K562 (cell line): ENCODE measurements around the gene MYL5. TPM values are rescaled to one million over a fixed set of nuclear protein-coding genes. Genes with fewer than 3 reads are reported as not detected.

ENCODE experiments used
- ATAC-seq: fragments of 200-7000 bp; cut with Tn5 transposase; 3 replicates; pipeline ENCODE4 v1.9.1; 2020; ENCODE audit warnings: moderate library complexity
- BruUV-seq: library from RNA; stranded (reverse); fragments of 400-500 nt; replicated peaks from 2 replicates; lab custom pipeline; 2021; lab: Mats Ljungman, UMichigan
- CTCF ChIA-PET: fragments of 300-600 bp; formaldehyde crosslinking; extraction: SDS; loops from one replicate; lab custom pipeline; 2021; ENCODE audit warnings: low intra/inter-chr PET ratio; lab: Yijun Ruan, JAX
- POLR2A ChIA-PET: fragments of 300-600, 350-650 bp; sonication (Branson Sonifier 250); formaldehyde crosslinking; extraction: SDS; loops from one replicate; lab custom pipeline; 2021; ENCODE audit warnings: antibody characterized with exemption, inconsistent platforms; lab: Yijun Ruan, JAX
- DNase-seq, 4 experiments: peaks; one replicate each; pipeline versions ENCODE4 v3.0.0 to v3.0.0-alpha.2; 2011 to 2018; ENCODE audit warnings: low spot score in 3 of 4, mixed read lengths in 3 of 4; ENCODE audit errors: extremely low read depth in 1 of 4
- FAIRE-seq: peaks from 2 replicates; lab custom pipeline; 2011; peaks lifted over from hg19 to GRCh38; lab: Jason Lieb, UNC
- H2AFZ ChIP-seq: 2 replicates; pipeline ENCODE4 v1.6.0; 2011; ENCODE audit warnings: low read depth, low read length, control low read depth, inconsistent platforms
- H3K27ac ChIP-seq: fragments of 200-600 bp; 3 replicates; pipeline ENCODE4 v1.8.0; 2011; ENCODE audit warnings: low read depth, mild to moderate bottlenecking, control low read depth, inconsistent platforms, low read length, moderate library complexity, mixed read lengths; ENCODE audit errors: extremely low read depth
- H3K27me3 ChIP-seq, 2 experiments: fragments of 300-600 bp in 1 of 2; 2 replicates in 1 of 2; 3 replicates in 1 of 2; pipeline versions ENCODE4 v1.6.0 to v1.8.0; 2011; ENCODE audit warnings: inconsistent platforms in 2 of 2, low read length in 2 of 2, mild to moderate bottlenecking in 1 of 2, mixed read lengths in 1 of 2, moderate library complexity in 1 of 2; ENCODE audit not compliant: control insufficient read depth in 2 of 2, insufficient read depth in 2 of 2
- H3K36me3 ChIP-seq: fragments of 300-600 bp; 3 replicates; pipeline ENCODE4 v1.8.0; 2011; ENCODE audit warnings: mild to moderate bottlenecking, low read length, inconsistent platforms; ENCODE audit not compliant: control insufficient read depth, insufficient read depth
- H3K4me1 ChIP-seq, 2 experiments: fragments of 200-600 bp in 1 of 2; replicated peaks in 1 of 2; 2 replicates in 1 of 2; 3 replicates in 1 of 2; pipeline versions ENCODE4 v1.5.1 to v1.8.0; 2011; ENCODE audit warnings: inconsistent platforms in 2 of 2, low read length in 2 of 2, mild to moderate bottlenecking in 1 of 2, mixed read lengths in 1 of 2, moderate library complexity in 1 of 2; ENCODE audit not compliant: control insufficient read depth in 2 of 2, insufficient read depth in 2 of 2
- H3K4me2 ChIP-seq: 2 replicates; pipeline ENCODE4 v1.6.1; 2011; ENCODE audit warnings: low read length, control low read depth, inconsistent platforms, mixed read lengths; ENCODE audit not compliant: insufficient read depth
- H3K4me3 ChIP-seq: fragments of 200-600 bp; sonication (generic), shearing (Covaris generic); 2 replicates; pipeline ENCODE4 v1.5.1; 2016; ENCODE audit warnings: control low read depth, inconsistent platforms
- H3K79me2 ChIP-seq: fragments of 200-600 bp; 3 replicates; pipeline ENCODE4 v1.8.0; 2011; ENCODE audit warnings: low read length, inconsistent platforms; ENCODE audit not compliant: control insufficient read depth, insufficient read depth
- H3K9ac ChIP-seq, 2 experiments: 2 replicates each; pipeline versions ENCODE4 v1.6.0 to v1.6.1; 2011; ENCODE audit warnings: low read depth in 2 of 2, low read length in 2 of 2, control low read depth in 1 of 2, inconsistent platforms in 1 of 2, mild to moderate bottlenecking in 1 of 2, mixed read lengths in 1 of 2; ENCODE audit not compliant: insufficient read depth in 1 of 2
- H3K9me1 ChIP-seq: one replicate; pipeline ENCODE4 v1.6.0; 2011; ENCODE audit warnings: inconsistent platforms, mild to moderate bottlenecking, low read length, moderate library complexity; ENCODE audit not compliant: control insufficient read depth, insufficient read depth
- H3K9me3 ChIP-seq: replicated peaks from 2 replicates; pipeline ENCODE4 v1.5.1; 2011; ENCODE audit warnings: low read depth, low read length, inconsistent platforms; ENCODE audit not compliant: control insufficient read depth, insufficient read depth
- H4K20me1 ChIP-seq: replicated peaks from 2 replicates; pipeline ENCODE4 v1.6.1; 2011; ENCODE audit warnings: low read length, inconsistent platforms, mixed read lengths; ENCODE audit not compliant: control insufficient read depth, insufficient read depth
- CC2D1A ChIP-seq: fragments of 450-650 bp; IDR thresholded peaks from 2 replicates; pipeline ENCODE4 v1.6.1; 2017; ENCODE audit warnings: mild to moderate bottlenecking
- TCFL5 ChIP-seq: fragments of 250-450 bp; sonication (Bioruptor Pico); conservative IDR thresholded peaks from 2 replicates; pipeline ENCODE4 v1.6.1; 2021; ENCODE audit warnings: mild to moderate bottlenecking, moderate library complexity, matching md5 sums
- ZNF764 ChIP-seq: fragments of 250-450 bp; sonication (Bioruptor Pico); IDR thresholded peaks from 2 replicates; pipeline ENCODE4 v1.4.0; 2020; ENCODE audit warnings: low read depth, mild to moderate bottlenecking, moderate library complexity
- ZNF785 ChIP-seq: fragments of 250-450 bp; sonication (Bioruptor Pico); IDR thresholded peaks from 2 replicates; pipeline ENCODE4 v1.4.0; 2020; ENCODE audit warnings: mild to moderate bottlenecking
- WGBS: fragments of 100-300 bp; shearing (Covaris generic); methylation state at CpG from one replicate; pipeline ENCODE4 v1.1.6; 2016; ENCODE audit warnings: low coverage, mixed read lengths; ENCODE audit not compliant: insufficient coverage; ENCODE audit errors: missing lambda C conversion rate; 5-methylcytosine and 5-hydroxymethylcytosine counted together
- in situ Hi-C: fragments of 300-500 bp; cut with MboI; formaldehyde crosslinking; loops from 4 replicates; pipeline ENCODE4 v1.15.0; 2018; ENCODE audit warnings: inconsistent platforms, mixed read lengths
- intact Hi-C: fragments of 100-400 bp; cut with micrococcal nuclease; formaldehyde crosslinking; loops from 2 replicates; pipeline ENCODE4 v1.14.2; 2022
- polyA plus RNA-seq, 8 experiments: library from polyadenylated mRNA; depleted of rRNA in 4 of 8; stranded (reverse) in 5 of 8; unstranded in 3 of 8; fragments of >200 nt; fragmentation: Nextera tagmentation in 2 of 8; fragmentation: Illumina TruSeq in 1 of 8; extraction: Ambion mirVana in 2 of 8; extraction: Trizol in 1 of 8; gene quantifications; 2 replicates each; pipeline versions ENCODE4 v1.2.1 to v1.2.3, GENCODE V29; 2011 to 2014; ENCODE audit warnings: inconsistent platforms in 1 of 8, missing spikeins in 1 of 8
- total RNA-seq, 7 experiments: library from RNA; depleted of rRNA in 6 of 7; stranded (reverse); fragments of >200 nt in 6 of 7; fragmentation: Illumina TruSeq in 2 of 7; extraction: Trizol in 2 of 7; gene quantifications; 2 replicates each; pipeline versions ENCODE4 v1.2.1 to v1.2.3, GENCODE V29; 2011 to 2021; ENCODE audit warnings: low replicate concordance in 1 of 7

MYL5 gene
- total and polyA plus RNA-seq, 9 of the 15 experiments (the other 6 are each of a cell fraction or from before 2014, with no cell fraction given): 1.4 to 10.0 (median 4.1) TPM

DNA sequence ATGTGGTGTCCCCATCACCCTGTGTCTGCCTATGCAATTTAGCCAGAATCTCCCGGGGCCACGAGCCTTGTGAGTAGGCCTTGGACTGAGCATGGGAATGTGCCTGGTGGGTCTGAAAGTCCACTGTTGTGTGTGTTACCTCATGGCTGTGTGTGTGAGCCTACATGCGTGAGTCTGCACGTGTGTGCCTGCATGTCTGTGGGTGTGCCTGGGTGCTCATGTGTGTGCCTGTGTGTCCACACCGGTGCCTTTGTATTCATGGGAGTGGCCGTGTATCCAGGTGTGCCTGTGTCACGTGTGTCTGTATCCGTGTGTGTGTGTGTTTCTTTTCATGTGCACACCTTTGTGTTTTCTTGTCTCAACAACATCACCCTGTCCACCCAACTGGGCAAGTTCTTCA is 14.5 kb upstream of the MYL5 start (continued):
- TF ChIP-seq CC2D1A: no peak

DNA sequence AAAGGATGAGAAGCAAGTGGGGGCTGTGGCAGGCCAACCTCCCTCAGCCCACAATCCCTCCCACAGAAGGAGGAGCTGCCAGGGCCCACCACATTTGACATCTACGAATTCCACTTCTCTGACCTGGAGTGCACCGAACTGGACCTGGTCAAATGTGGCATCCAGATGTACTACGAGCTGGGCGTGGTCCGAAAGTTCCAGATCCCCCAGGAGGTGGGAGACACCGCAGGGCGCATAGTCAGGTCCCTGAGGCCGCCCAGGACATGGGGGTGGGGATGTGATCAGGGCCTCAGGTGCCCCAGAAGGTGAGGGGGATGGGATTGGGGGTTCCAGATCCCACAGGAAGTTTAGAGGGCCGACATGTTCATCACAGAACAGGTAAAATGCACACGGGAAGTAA is 13.9 kb upstream of the MYL5 start:
- Histone ChIP-seq H3K27ac (no peak overlapping the region), H3K79me2 (no peaks in the 10 kb centered on the region), H3K4me2 (no peak overlapping the region), H3K9ac (no peak overlapping the region), H3K27me3 (peaks cover 15 to 44% of the 10 kb centered on the region in 2 experiments; a peak in 3 of 5 replicates), H3K9me1 (no peaks in the 10 kb centered on the region), H3K9me3 (peaks cover 3% of the 10 kb centered on the region; the same call in 1 of the 2 replicates), H4K20me1 (no peaks in the 10 kb centered on the region), H3K4me1 (peaks cover 0 to 54% of the 10 kb centered on the region in 2 experiments; a peak in 2 of 5 replicates), H3K4me3 (no peak overlapping the region), H3K36me3 (no peaks in the 10 kb centered on the region), H2AFZ (no peak overlapping the region)
- no peak for DNase-seq
- in situ Hi-C loops (no loop called here), intact Hi-C loops (no loop called here)
- FAIRE-seq: no peak
- CTCF ChIA-PET: no interaction called here
- WGBS: 0% methylated on average over 9 of the region's 10 CpGs
- POLR2A ChIA-PET: no interaction called here
- no peak for TF ChIP-seq TCFL5 (CRISPR knock-in tag)
- TF ChIP-seq ZNF785: no peak
- no TSS peak for BruUV-seq
- ATAC-seq: no peak

DNA sequence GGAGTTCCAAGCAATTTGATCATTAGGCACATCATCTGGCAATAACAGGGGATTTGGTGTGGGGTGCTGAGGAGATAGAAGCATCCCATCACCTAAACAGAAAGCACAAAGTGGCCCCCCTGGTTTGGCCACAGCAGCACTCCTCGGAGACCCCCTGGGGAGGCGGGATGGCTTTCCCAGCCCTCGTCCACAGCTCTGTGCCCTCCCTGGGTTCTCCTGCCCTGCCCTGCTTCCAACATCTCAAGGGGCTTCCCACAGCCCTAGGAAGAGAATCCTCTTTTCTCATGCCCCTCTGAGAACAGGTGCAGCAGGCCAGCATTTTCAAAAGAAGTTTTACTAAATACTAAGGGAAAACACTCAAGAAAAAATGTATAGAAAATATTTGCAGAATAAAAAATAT is 13.1 kb upstream of the MYL5 start:
- intact Hi-C loops: no loop called here

More for the DNA sequence above, 13.1 kb upstream of the MYL5 start:
- peaks cover 21 to 46% of the 10 kb centered on the region in 2 experiments; a peak in 3 of 5 replicates for H3K27me3 ChIP-seq
- FAIRE-seq (no peak), ATAC-seq (no peak), DNase-seq (no peak)
- WGBS: 0% methylated on average over 3 of the region's 3 CpGs
- no peak overlapping the region for H3K4me3 ChIP-seq
- H4K20me1 ChIP-seq: no peaks in the 10 kb centered on the region
- H3K27ac ChIP-seq: no peak overlapping the region
- no peak overlapping the region for H3K9ac ChIP-seq
- no peaks in the 10 kb centered on the region for H3K79me2 ChIP-seq
- H3K9me1 ChIP-seq: no peaks in the 10 kb centered on the region
- ChIA-PET CTCF (no interaction called here), POLR2A (no interaction called here)
- no TSS peak for BruUV-seq
- H2AFZ ChIP-seq: no peak overlapping the region
- no peaks in the 10 kb centered on the region for H3K36me3 ChIP-seq
- H3K4me2 ChIP-seq: no peak overlapping the region
- in situ Hi-C loops: no loop called here
- H3K4me1 ChIP-seq: peaks cover 0 to 56% of the 10 kb centered on the region in 2 experiments; a peak in 2 of 5 replicates
- TF ChIP-seq ZNF764 (CRISPR knock-in tag): no peak
- peaks cover 3% of the 10 kb centered on the region; the same call in 1 of the 2 replicates for H3K9me3 ChIP-seq
